Sigmoid colon (tissue), 7 donors: Measurements from ENCODE around the gene PVRIG. TPM values are rescaled to one million over a fixed set of nuclear protein-coding genes. Genes with fewer than 3 reads are reported as not detected.
"Not testable (repeated sequence)": the region's sequence is repeated elsewhere in the genome, so short reads cannot be mapped to it uniquely, and the experiment has no call there.

Experiments
- DNase-seq: peaks from one replicate; pipeline ENCODE4 v3.0.0-alpha.2; 2019
- H3K27ac ChIP-seq, 4 donors: fragments of 200-600 bp; sonication (generic); one replicate each; pipeline ENCODE4 v1.5.1; 2016 to 2019; ENCODE audit warnings: mild to moderate bottlenecking in 1 of 4
- H3K27me3 ChIP-seq, 3 donors: fragments of 200-600 bp; sonication (generic); one replicate each; pipeline ENCODE4 v1.5.1; 2019; ENCODE audit warnings: mild to moderate bottlenecking in 1 of 3
- H3K36me3 ChIP-seq, 4 donors: fragments of 200-600 bp; sonication (generic); one replicate each; pipeline ENCODE4 v1.5.1; 2016 to 2019
- H3K4me1 ChIP-seq, 4 donors: fragments of 200-600 bp; sonication (generic); one replicate each; pipeline ENCODE4 v1.5.1; 2017 to 2019
- H3K4me3 ChIP-seq, 4 donors: fragments of 200-600 bp; sonication (generic); one replicate each; pipeline ENCODE4 v1.5.1; 2017 to 2019; ENCODE audit warnings: mild to moderate bottlenecking in 2 of 4, moderate library complexity in 1 of 4
- H3K9me3 ChIP-seq, 4 donors: fragments of 200-600 bp in 3 of 4; sonication (generic) in 3 of 4; one replicate each; pipeline versions ENCODE4 v1.5.1 to v1.6.1; 2013 to 2019
- EP300 ChIP-seq, 4 donors: sonication (generic); formaldehyde crosslinking; IDR thresholded peaks; one replicate each; pipeline ENCODE4 v1.6.1; 2017; ENCODE audit warnings: antibody characterized with exemption in 4 of 4
- POLR2A ChIP-seq, 2 donors: fragments of 450-650 bp; IDR thresholded peaks; one replicate each; pipeline ENCODE4 v1.6.1; 2016; ENCODE audit warnings: antibody characterized with exemption in 2 of 2, mild to moderate bottlenecking in 2 of 2, moderate library complexity in 2 of 2
- POLR2AphosphoS5 ChIP-seq, 4 donors: sonication (generic); formaldehyde crosslinking; IDR thresholded peaks; one replicate each; pipeline ENCODE4 v1.6.1; 2017; ENCODE audit warnings: antibody characterized with exemption in 4 of 4
- WGBS, 2 donors: extraction: QIAGEN DNeasy Blood & Tissue Kit; methylation state at CpG; one replicate each; pipeline ENCODE4 v1.1.7; 2013; 5-methylcytosine and 5-hydroxymethylcytosine counted together
- intact Hi-C: fragments of 100-400 bp; cut with DNase I; formaldehyde crosslinking; loops from one replicate; pipeline ENCODE4 v1.15.1; 2023
- polyA plus RNA-seq, 3 donors: library from polyadenylated mRNA; stranded (reverse); fragments of 200-250 nt; gene quantifications; one replicate each; pipeline ENCODE4 v1.2.3, GENCODE V29; 2013
- total RNA-seq, 4 donors: library from RNA; depleted of rRNA; stranded (reverse); fragments of >200 nt; gene quantifications; one replicate each; pipeline ENCODE4 v1.1.0, GENCODE V29; 2016
- TF ChIP-seq, protein P1 (sequence below), 4 experiments: fragments of 450-650 bp in 3 of 4; fragments of 200-600 bp in 1 of 4; IDR thresholded peaks; one replicate each; pipeline ENCODE4 v1.5.1; 2016 to 2019; ENCODE audit warnings: antibody characterized with exemption in 4 of 4, mild to moderate bottlenecking in 3 of 4, moderate library complexity in 2 of 4
- donor health status: healthy with polysubstance abuse.
- donor health status: Bipolar disorder and iron deficiency.
- donor health status: healthy.

The PVRIG gene
- total and polyA plus RNA-seq, 7 donors, result 0.16 to 12.0 (median 0.60) TPM; not detected in 2

DNA sequence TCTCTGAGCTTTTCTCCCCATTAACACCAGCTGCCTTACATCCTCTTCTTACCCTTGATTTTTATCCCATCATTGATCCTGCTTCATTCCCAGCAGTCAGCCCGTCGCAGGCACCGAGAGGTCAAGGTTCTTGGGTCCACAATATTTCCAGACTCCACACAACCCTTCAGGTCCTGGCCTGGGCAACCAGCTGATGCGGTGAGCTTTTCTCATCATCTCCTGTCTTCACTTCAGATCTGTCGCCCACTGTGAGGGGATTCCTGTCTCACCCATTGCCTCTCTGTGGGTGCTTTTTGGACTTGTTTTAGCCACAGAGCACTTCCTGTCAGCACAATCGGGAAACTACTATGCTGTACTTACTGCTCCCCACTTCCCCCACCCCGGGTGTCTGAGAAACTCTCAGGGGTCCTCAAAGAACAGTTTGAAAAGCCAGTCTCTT lies 8.4 kb upstream of the PVRIG start:
- H3K27me3 ChIP-seq, result no peaks in the 10 kb centered on the region
- no peak for DNase-seq
- intact Hi-C loops, result loop anchor here (10.0 kb wide), 1 partner anchor 227 kb away; no protein-coding TSS in a partner anchor
- no peaks in the 10 kb centered on the region for H3K4me1 ChIP-seq
- TF ChIP-seq EP300 (IDR thresholded peaks at IDR 0.05) (no peak), POLR2AphosphoS5 (IDR thresholded peaks at IDR 0.05) (no peak), POLR2A (IDR thresholded peaks at IDR 0.05) (no peak)
- TF ChIP-seq, protein P1, sequence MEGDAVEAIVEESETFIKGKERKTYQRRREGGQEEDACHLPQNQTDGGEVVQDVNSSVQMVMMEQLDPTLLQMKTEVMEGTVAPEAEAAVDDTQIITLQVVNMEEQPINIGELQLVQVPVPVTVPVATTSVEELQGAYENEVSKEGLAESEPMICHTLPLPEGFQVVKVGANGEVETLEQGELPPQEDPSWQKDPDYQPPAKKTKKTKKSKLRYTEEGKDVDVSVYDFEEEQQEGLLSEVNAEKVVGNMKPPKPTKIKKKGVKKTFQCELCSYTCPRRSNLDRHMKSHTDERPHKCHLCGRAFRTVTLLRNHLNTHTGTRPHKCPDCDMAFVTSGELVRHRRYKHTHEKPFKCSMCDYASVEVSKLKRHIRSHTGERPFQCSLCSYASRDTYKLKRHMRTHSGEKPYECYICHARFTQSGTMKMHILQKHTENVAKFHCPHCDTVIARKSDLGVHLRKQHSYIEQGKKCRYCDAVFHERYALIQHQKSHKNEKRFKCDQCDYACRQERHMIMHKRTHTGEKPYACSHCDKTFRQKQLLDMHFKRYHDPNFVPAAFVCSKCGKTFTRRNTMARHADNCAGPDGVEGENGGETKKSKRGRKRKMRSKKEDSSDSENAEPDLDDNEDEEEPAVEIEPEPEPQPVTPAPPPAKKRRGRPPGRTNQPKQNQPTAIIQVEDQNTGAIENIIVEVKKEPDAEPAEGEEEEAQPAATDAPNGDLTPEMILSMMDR (IDR thresholded peaks at IDR 0.05), result no peak
- H3K4me3 ChIP-seq, result no peak overlapping the region
- H3K9me3 ChIP-seq, result no peaks in the 10 kb centered on the region
- H3K27ac ChIP-seq, result no peak overlapping the region
- H3K36me3 ChIP-seq, result no peaks in the 10 kb centered on the region
- 62 to 85% methylated on average over 7 of the region's 7 CpGs for WGBS, 2 donors

DNA sequence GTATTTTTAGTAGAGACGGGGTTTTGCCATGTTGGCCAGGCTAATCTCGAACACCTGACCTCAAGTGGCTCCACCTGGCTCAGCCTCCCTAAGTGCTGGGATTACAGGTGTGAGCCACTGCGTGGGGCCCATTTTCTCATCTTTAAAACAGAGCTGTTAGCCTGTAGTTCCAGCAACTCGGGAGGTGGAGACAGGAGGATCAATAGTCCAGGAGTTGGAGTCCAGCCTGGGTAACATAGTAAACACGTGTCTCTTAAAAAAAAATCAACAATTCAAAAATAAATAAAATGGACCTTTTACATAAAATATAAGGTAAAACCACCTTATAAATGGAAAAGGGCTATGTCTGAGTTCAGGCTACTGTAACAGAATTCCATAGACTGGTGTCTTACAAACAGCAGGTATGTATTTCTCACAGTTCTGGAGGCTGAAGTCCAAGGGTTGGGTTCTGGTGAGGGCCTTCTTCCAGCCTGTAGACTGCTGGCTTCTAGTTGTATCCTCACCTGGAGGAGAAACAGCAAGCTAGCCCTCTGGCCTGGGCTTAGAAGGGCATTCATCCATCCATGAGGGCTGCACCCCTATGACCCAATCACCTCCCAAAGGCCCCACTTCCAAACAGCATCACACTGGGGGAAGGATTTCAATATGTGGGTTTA lies 7.0 kb upstream of the PVRIG start:
- Histone ChIP-seq H3K36me3 (no peaks in the 10 kb centered on the region), H3K27me3 (no peaks in the 10 kb centered on the region), H3K9me3 (no peaks in the 10 kb centered on the region), H3K4me1 (no peaks in the 10 kb centered on the region), H3K4me3 (no peak overlapping the region), H3K27ac (no peak overlapping the region)
- no peak for DNase-seq
- 65 to 88% methylated on average over 5 of the region's 5 CpGs for WGBS, 2 donors
- TF ChIP-seq POLR2AphosphoS5 (IDR thresholded peaks at IDR 0.05) (no peak), EP300 (IDR thresholded peaks at IDR 0.05) (no peak), POLR2A (IDR thresholded peaks at IDR 0.05) (no peak)
- TF ChIP-seq, protein P1 (IDR thresholded peaks at IDR 0.05), result no peak
- intact Hi-C loops, result loop anchor here (10.0 kb wide), 1 partner anchor 228 kb away; no protein-coding TSS in a partner anchor

DNA sequence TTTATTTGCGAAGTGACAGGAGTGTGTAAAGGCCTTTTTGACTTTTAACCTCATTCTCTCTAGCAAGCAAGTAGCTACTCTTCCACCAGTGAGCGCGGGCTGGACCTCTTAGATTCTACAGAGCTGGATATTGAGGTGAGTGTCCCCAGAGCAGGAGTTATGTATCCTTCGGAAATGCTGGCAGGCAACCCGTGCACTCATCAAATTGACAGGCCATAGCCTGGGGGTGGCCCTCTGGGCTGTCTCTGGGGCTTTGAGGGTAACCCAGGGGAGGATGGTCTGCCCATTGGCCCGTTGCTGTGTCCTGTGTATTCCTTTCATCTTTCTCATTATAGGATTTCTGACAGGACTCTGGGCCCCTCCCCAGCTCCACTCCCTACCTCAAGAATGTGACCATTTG lies 6.1 kb upstream of the PVRIG start:
- DNase-seq, result no peak
- Histone ChIP-seq H3K27me3 (no peaks in the 10 kb centered on the region), H3K36me3 (no peaks in the 10 kb centered on the region), H3K4me1 (no peaks in the 10 kb centered on the region), H3K4me3 (no peak overlapping the region), H3K9me3 (no peaks in the 10 kb centered on the region), H3K27ac (no peak overlapping the region)
- TF ChIP-seq, protein P1 (IDR thresholded peaks at IDR 0.05), result no peak
- TF ChIP-seq POLR2AphosphoS5 (IDR thresholded peaks at IDR 0.05) (no peak), EP300 (IDR thresholded peaks at IDR 0.05) (no peak), POLR2A (IDR thresholded peaks at IDR 0.05) (no peak)
- intact Hi-C loops, result loop anchor here (10.0 kb wide), 1 partner anchor 229 kb away; no protein-coding TSS in a partner anchor
- 53 to 69% methylated on average over 6 of the region's 6 CpGs for WGBS, 2 donors

DNA sequence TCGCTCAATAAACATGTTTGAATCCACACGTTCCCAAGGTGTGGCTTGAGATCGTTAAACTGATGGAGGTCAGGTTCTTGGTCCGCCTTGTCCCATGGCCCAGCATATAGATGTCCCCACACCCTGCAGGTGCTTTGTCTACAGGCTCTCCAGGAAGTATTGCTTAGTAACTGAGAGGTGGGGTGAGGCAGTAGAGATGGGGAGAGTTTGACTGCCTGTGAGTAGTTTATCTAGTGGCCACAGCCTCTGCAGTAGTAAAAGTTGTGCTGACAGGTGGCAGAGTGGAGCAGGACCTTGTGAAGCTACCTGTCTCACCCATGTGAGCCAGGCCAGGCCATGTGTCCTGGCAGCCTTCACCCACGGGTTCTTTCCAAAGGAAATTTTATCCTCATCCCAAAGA lies 5.4 kb upstream of the PVRIG start:
- not testable (repeated sequence) for H3K36me3 ChIP-seq, H3K4me1 ChIP-seq, DNase-seq, H3K4me3 ChIP-seq, H3K9me3 ChIP-seq, H3K27ac ChIP-seq, H3K27me3 ChIP-seq
- intact Hi-C loops, result loop anchor here (10.0 kb wide), 1 partner anchor 230 kb away; no protein-coding TSS in a partner anchor
- WGBS, 2 donors, result 20 to 72% methylated on average over 5 of the region's 5 CpGs

DNA sequence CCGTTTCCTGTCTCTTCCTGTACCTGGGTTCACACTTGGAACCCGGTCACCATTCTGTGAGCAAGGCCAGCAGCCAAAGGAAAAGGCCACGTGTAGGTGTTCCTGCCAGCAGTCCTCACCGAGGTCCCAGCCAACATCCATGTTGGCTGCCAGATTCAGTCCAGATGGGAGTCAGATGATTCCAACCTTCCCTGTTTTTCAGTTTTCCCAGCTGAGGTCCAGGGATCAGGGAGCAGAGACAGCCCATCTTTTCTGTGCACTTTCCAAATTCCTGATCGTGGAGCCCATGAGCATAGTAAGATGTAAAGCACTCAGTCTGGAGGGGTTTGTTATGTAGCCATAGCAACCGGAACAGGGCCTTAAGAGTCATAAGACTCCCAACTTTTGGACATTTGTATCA lies 3.9 kb upstream of the PVRIG start:
- peak in 2 of 4 donors; percentile 13 to 16 for TF ChIP-seq POLR2AphosphoS5 (IDR thresholded peaks at IDR 0.05)
- TF ChIP-seq, protein P1 (IDR thresholded peaks at IDR 0.05), result no peak
- Histone ChIP-seq H3K27me3 (no peaks in the 10 kb centered on the region), H3K4me3 (no peak overlapping the region), H3K4me1 (no peaks in the 10 kb centered on the region), H3K36me3 (peaks cover 0 to 5% (median 0%) of the 10 kb centered on the region in 4 donors), H3K27ac (peak overlapping the region in 2 of 4 donors; percentile 27 to 41), H3K9me3 (no peaks in the 10 kb centered on the region)
- intact Hi-C loops, result loop anchor here (2.0 to 10.0 kb wide), 2 partner anchors 83 to 231 kb away; no protein-coding TSS in a partner anchor
- 77 to 78% methylated on average over 6 of the region's 6 CpGs for WGBS, 2 donors
- peak; percentile 85 for DNase-seq
